Parathyroid adenoma (tissue), 2 donors: ENCODE data around the gene MIA2.
"Not testable (repeated sequence)": the region's sequence is repeated elsewhere in the genome, so short reads cannot be mapped to it uniquely, and the experiment has no call there.

Experiments
- H2AFZ ChIP-seq: fragments of 300-600 bp; sonication (generic); one replicate; pipeline ENCODE4 v1.7.0; 2017; ENCODE audit warnings: antibody characterized with exemption, mild to moderate bottlenecking
- H3K27ac ChIP-seq: fragments of 300-600 bp; sonication (generic); one replicate; pipeline ENCODE4 v1.7.0; 2017
- H3K27me3 ChIP-seq: fragments of 300-600 bp; sonication (generic); one replicate; pipeline ENCODE4 v1.7.0; 2017; ENCODE audit warnings: low read length; ENCODE audit not compliant: control insufficient read depth, insufficient read depth
- H3K36me3 ChIP-seq: fragments of 300-600 bp; sonication (generic); one replicate; pipeline ENCODE4 v1.7.0; 2017; ENCODE audit warnings: low read length; ENCODE audit not compliant: control insufficient read depth, insufficient read depth
- H3K4me1 ChIP-seq: fragments of 300-600 bp; sonication (generic); one replicate; pipeline ENCODE4 v1.7.0; 2017; ENCODE audit warnings: control low read depth
- H3K4me2 ChIP-seq: fragments of 300-600 bp; sonication (generic); one replicate; pipeline ENCODE4 v1.7.0; 2017; ENCODE audit warnings: low read length
- H3K4me3 ChIP-seq: fragments of 300-600 bp; sonication (generic); one replicate; pipeline ENCODE4 v1.7.0; 2017; ENCODE audit warnings: low read depth, low read length
- H3K79me2 ChIP-seq: fragments of 300-600 bp; sonication (generic); one replicate; pipeline ENCODE4 v1.7.0; 2017; ENCODE audit warnings: control low read depth
- H3K9ac ChIP-seq: fragments of 300-600 bp; sonication (generic); one replicate; pipeline ENCODE4 v1.7.0; 2017; ENCODE audit warnings: mild to moderate bottlenecking
- H3K9me3 ChIP-seq: fragments of 300-600 bp; sonication (generic); one replicate; pipeline ENCODE4 v1.7.0; 2017; ENCODE audit warnings: low read length; ENCODE audit not compliant: control insufficient read depth
- CTCF ChIP-seq: fragments of 300-600 bp; sonication (generic); IDR thresholded peaks from one replicate; pipeline ENCODE4 v1.7.0; 2017; ENCODE audit warnings: antibody characterized with exemption, mild to moderate bottlenecking
- donor health status: primary hyperparathyroidism.

The MIA2 gene

GRCh38 chr14:39232554-39233415 lies 930 bp upstream of the MIA2 start:
- Histone ChIP-seq H3K9me3 (no peaks in the 10 kb centered on the region), H3K27me3 (no peaks in the 10 kb centered on the region), H2AFZ (no peak overlapping the region), H3K4me3 (no peak overlapping the region), H3K36me3 (no peaks in the 10 kb centered on the region), H3K9ac (no peak overlapping the region), H3K79me2 (no peaks in the 10 kb centered on the region), H3K27ac (no peak overlapping the region), H3K4me1 (no peaks in the 10 kb centered on the region), H3K4me2 (no peak overlapping the region)
- TF ChIP-seq CTCF, result no peak

GRCh38 chr14:39234986-39235385 lies 1.3 kb downstream of the MIA2 start:
- H3K27me3 ChIP-seq, H3K9ac ChIP-seq, H3K4me1 ChIP-seq, H3K79me2 ChIP-seq, H3K9me3 ChIP-seq, H2AFZ ChIP-seq, H3K4me3 ChIP-seq, H3K36me3 ChIP-seq, H3K4me2 ChIP-seq, H3K27ac ChIP-seq: not testable (repeated sequence)

DNA sequence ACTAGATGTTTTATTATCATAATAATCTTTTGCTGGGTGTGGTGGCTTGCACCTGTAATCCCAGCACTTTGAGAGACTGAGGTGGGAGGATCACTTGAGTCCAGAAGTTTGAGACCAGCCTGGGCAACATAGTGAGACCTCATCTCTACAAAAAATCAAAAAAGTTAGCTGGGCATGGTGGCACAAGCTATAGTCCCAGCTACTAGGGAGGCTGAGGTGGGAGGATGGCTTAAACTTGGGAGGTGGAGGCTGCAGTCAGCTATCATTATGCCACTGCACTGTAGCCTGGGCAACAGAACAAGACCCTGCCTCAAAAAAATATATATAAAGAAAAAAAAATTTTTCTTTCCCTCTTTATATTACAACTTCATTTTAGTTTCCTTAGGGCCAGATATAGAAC lies 1.8 kb downstream of the MIA2 start:
- not testable (repeated sequence) for H3K4me3 ChIP-seq, H3K27me3 ChIP-seq, H3K4me1 ChIP-seq, H3K9ac ChIP-seq, H2AFZ ChIP-seq, H3K27ac ChIP-seq, H3K36me3 ChIP-seq, H3K79me2 ChIP-seq, H3K9me3 ChIP-seq, H3K4me2 ChIP-seq

DNA sequence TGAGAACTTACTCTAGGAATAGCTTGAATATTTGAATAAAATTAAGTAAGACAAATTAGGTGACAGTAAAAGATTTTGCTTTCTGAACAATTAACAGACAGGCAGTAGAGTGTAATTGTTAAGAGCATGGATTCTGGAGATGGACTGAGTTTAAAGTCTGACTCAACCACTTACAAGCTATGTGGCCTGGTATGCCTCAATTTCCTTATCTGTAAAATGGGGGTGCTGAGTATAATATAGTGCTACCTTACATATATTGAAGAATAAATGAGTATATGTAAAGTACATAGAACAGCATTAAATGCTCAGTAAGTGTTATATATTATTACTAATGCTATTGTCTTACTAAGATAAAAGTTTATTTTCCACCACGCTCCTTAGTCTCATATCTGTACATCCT lies 7.1 kb downstream of the MIA2 start:
- Histone ChIP-seq H3K36me3 (no peaks in the 10 kb centered on the region), H2AFZ (no peak overlapping the region), H3K4me2 (no peak overlapping the region), H3K27me3 (no peaks in the 10 kb centered on the region), H3K9ac (no peak overlapping the region), H3K79me2 (no peaks in the 10 kb centered on the region), H3K27ac (no peak overlapping the region), H3K4me1 (no peaks in the 10 kb centered on the region), H3K4me3 (no peak overlapping the region), H3K9me3 (no peaks in the 10 kb centered on the region)
- TF ChIP-seq CTCF, result no peak

GRCh38 chr14:39241637-39242036 lies 7.9 kb downstream of the MIA2 start:
- Histone ChIP-seq H3K36me3 (no peaks in the 10 kb centered on the region), H3K27me3 (no peaks in the 10 kb centered on the region), H3K4me1 (no peaks in the 10 kb centered on the region), H3K4me2 (no peak overlapping the region), H3K79me2 (no peaks in the 10 kb centered on the region), H3K9ac (no peak overlapping the region), H3K9me3 (no peaks in the 10 kb centered on the region), H3K27ac (no peak overlapping the region), H2AFZ (no peak overlapping the region), H3K4me3 (no peak overlapping the region)
- no peak for TF ChIP-seq CTCF

- Histone ChIP-seq H3K27me3 (no peaks in the 10 kb centered on the region), H3K27ac (no peak overlapping the region), H2AFZ (no peak overlapping the region), H3K9me3 (no peaks in the 10 kb centered on the region), H3K4me3 (no peak overlapping the region), H3K4me1 (no peaks in the 10 kb centered on the region), H3K79me2 (no peaks in the 10 kb centered on the region), H3K9ac (no peak overlapping the region), H3K36me3 (no peaks in the 10 kb centered on the region), H3K4me2 (no peak overlapping the region)
- no peak for TF ChIP-seq CTCF
Measured at GRCh38 chr14:39243831-39244230, 10.1 kb downstream of the MIA2 start.
